ENCODE data around the gene UQCC2. TPM values are rescaled to one million over a fixed set of nuclear protein-coding genes. Genes with fewer than 3 reads are reported as not detected.

UQCC2 gene
- total and polyA plus RNA-seq, 2 of the 4 experiments (the other 2 are of a cell fraction): 13.8 to 34.5 TPM

- Histone ChIP-seq H2BK120ac (ENCODE audit: low read depth, low read length) (no peak overlapping the region), H3K4me2 (ENCODE audit: low read depth, low read length) (no peak overlapping the region), H3K79me1 (ENCODE audit: low read depth in 1 of 2, low read length in 2 of 2) (no peaks in the 10 kb centered on the region), H3K9ac (ENCODE audit: low read depth, low read length) (no peak overlapping the region), H3K27ac (ENCODE audit: insufficient read depth, low read length) (no peak overlapping the region), H2BK15ac (ENCODE audit: low read depth, low read length) (no peak overlapping the region), H3K27me3 (ENCODE audit: control insufficient read depth, insufficient read depth, low read length) (no peaks in the 10 kb centered on the region), H3K4me1 (ENCODE audit: control insufficient read depth, insufficient read depth, low read length) (peaks cover 15% of the 10 kb centered on the region), H2BK20ac (ENCODE audit: low read depth, low read length) (no peak overlapping the region), H3K18ac (ENCODE audit: low read depth, low read length) (no peak overlapping the region), H3K4me3 (ENCODE audit: insufficient read depth, low read depth, low read length) (no peak overlapping the region), H3K4ac (ENCODE audit: low read depth, low read length) (0 out of 2 replicates have a peak overlapping the region, but pooled peaks have one; percentile 31), H4K91ac (ENCODE audit: insufficient read depth, low read depth, low read length) (no peak overlapping the region), H3K56ac (ENCODE audit: extremely low read depth, insufficient read depth, low read length) (no peak overlapping the region), H3K36me3 (ENCODE audit: control insufficient read depth, insufficient read depth, low read length) (no peaks in the 10 kb centered on the region), H4K5ac (ENCODE audit: low read depth, low read length) (no peak overlapping the region), H2BK5ac (ENCODE audit: low read depth, low read length, poor library complexity, severe bottlenecking) (no peak overlapping the region), H3K9me1 (ENCODE audit: insufficient read depth, low read length) (peaks cover 17% of the 10 kb centered on the region; the same call in 1 of the 2 replicates), H2AK9ac (replicated peaks; ENCODE audit: low read depth, low read length, poor library complexity) (peak overlapping the region; percentile 42), H3K23ac (ENCODE audit: low read depth, low read length) (no peak overlapping the region), H4K20me1 (ENCODE audit: insufficient read depth, low read length) (no peaks in the 10 kb centered on the region), H2AFZ (replicated peaks; ENCODE audit: low read length, poor library complexity) (peak overlapping the region; percentile 43), H3K14ac (replicated peaks; ENCODE audit: low read depth, low read length) (no peak overlapping the region), H4K8ac (ENCODE audit: low read depth in 2 of 2, low read length in 2 of 2) (no peak overlapping the region), H3K9me3 (ENCODE audit: control insufficient read depth, insufficient read depth, low read length) (no peaks in the 10 kb centered on the region), H2AK5ac (ENCODE audit: low read depth, low read length) (peak overlapping the region; percentile 69; the same call in 1 of the 2 replicates)
- CTCF ChIA-PET: no interaction called here
- TF ChIP-seq RCOR1 (IDR thresholded peaks at IDR 0.05; ENCODE audit: insufficient replicate concordance, low read length) (no peak), MAZ (IDR thresholded peaks at IDR 0.05; ENCODE audit: borderline replicate concordance, low read depth, low read length) (no peak), CTCF (conservative IDR thresholded peaks at IDR 0.05; ENCODE audit: low read depth, low read length) (no peak), RFX5 (IDR thresholded peaks at IDR 0.05; ENCODE audit: low read depth, low read length) (no peak), NFE2L2 (IDR thresholded peaks at IDR 0.05; ENCODE audit: low read depth, low read length) (no peak), SMC3 (IDR thresholded peaks at IDR 0.05; ENCODE audit: low read depth, low read length) (no peak), MXI1 (IDR thresholded peaks at IDR 0.05; ENCODE audit: borderline replicate concordance, low read depth, low read length) (no peak), RAD21 (IDR thresholded peaks at IDR 0.05; ENCODE audit: low read length) (no peak), MAFK (IDR thresholded peaks at IDR 0.05; ENCODE audit: low read depth, low read length) (no peak), USF2 (IDR thresholded peaks at IDR 0.05; ENCODE audit: low read depth, low read length) (no peak), BHLHE40 (IDR thresholded peaks at IDR 0.05; ENCODE audit: low read depth, low read length) (no peak), CEBPB (IDR thresholded peaks at IDR 0.05; ENCODE audit: low read depth, low read length) (no peak), POLR2A (IDR thresholded peaks at IDR 0.05; ENCODE audit: low read depth, low read length) (no peak), ELK1 (IDR thresholded peaks at IDR 0.05; ENCODE audit: borderline replicate concordance, low read depth, low read length) (no peak), FOS (IDR thresholded peaks at IDR 0.05; ENCODE audit: low read depth, low read length) (no peak)
- BruUV-seq (replicated peaks): no TSS peak
- intact Hi-C loops (cut with micrococcal nuclease): loop anchor here (10.0 kb wide), 1 partner anchor 224 kb away; the partner anchor contains the start of gene ZBTB9
- dilution Hi-C loops (cut with HindIII; ENCODE audit: low sequenced_read_pairs, unreplicated experiment): no loop called here
- DNase-seq (no peak), ATAC-seq (ENCODE audit: low read depth) (no peak)
- POLR2A ChIA-PET (ENCODE audit: unreplicated experiment): no interaction called here
- 89% methylated on average over 17 of the region's 24 CpGs; no CpG with 5 or more reads in 1 of the 2 experiments for WGBS, 2 experiments (ENCODE audit: extremely low coverage in 2 of 2, insufficient read length in 1 of 2)
- in situ Hi-C loops (cut with MboI; ENCODE audit: low sequenced_read_pairs): no loop called here
Measured at GRCh38 chr6:33678233-33678931, 33.1 kb downstream of the UQCC2 start.

Data from IMR-90 (cell line).